ENCODE measurements around the gene SLC45A3. TPM values are rescaled to one million over a fixed set of nuclear protein-coding genes. Genes with fewer than 3 reads are reported as not detected.

The SLC45A3 gene
- total RNA-seq, 4 donors from 2014 or later = 0.66 to 3.2 (median 1.3) TPM; not detected in 1

DNA sequence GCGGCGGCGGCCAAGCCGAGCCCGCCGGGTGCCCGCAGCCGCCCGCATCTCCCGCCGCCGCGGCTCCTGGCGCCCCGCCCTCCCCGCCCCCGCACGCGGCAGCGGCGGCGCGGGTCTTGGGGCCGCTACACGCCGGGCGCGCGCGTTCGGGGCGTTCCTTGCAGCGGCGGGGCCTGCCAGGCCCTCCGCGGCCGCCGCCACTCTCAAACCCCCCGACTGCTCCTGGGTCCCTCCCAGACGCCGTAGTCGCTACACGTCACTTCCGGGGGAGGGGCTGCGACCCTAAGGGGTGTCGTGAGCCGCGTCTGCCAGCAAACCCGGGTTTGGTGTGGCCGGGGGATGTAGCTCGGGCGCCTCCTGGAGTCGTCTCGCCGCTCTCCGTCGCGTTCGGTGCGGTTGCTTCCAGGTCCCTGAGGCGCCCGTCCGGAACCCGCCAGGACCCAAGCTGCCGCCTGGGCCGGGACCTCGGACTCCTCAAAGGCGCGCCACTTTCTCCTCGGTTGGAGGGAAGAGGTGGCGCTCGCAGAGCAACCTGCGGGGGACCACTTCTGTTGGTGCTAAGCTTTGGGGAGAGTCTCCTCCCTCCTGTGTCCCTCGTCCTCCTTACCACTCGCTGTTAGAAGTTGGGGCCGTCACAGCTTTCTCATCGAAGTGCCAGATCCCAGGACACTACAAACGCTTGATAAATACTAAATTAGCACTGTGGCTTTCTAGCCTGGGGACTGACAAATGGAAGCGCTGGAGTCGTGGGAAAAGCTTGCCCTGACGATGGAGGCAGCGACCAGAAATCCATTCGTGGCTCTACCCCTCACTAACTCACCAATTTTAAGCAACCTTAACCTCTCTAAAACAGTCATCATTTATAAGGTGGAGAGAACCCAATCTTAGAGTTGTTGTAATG is 48.3 kb downstream of the SLC45A3 start, which contains the start of gene ELK4:
Gene ELK4 (minus strand): TSS at position 244 of the 901 bp plus-strand sequence. CDS start 8,129 bp downstream, outside the sequence.
- TF ChIP-seq, protein P1, sequence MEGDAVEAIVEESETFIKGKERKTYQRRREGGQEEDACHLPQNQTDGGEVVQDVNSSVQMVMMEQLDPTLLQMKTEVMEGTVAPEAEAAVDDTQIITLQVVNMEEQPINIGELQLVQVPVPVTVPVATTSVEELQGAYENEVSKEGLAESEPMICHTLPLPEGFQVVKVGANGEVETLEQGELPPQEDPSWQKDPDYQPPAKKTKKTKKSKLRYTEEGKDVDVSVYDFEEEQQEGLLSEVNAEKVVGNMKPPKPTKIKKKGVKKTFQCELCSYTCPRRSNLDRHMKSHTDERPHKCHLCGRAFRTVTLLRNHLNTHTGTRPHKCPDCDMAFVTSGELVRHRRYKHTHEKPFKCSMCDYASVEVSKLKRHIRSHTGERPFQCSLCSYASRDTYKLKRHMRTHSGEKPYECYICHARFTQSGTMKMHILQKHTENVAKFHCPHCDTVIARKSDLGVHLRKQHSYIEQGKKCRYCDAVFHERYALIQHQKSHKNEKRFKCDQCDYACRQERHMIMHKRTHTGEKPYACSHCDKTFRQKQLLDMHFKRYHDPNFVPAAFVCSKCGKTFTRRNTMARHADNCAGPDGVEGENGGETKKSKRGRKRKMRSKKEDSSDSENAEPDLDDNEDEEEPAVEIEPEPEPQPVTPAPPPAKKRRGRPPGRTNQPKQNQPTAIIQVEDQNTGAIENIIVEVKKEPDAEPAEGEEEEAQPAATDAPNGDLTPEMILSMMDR (IDR thresholded peaks at IDR 0.05; ENCODE audit: low read depth) = no peak

DNA sequence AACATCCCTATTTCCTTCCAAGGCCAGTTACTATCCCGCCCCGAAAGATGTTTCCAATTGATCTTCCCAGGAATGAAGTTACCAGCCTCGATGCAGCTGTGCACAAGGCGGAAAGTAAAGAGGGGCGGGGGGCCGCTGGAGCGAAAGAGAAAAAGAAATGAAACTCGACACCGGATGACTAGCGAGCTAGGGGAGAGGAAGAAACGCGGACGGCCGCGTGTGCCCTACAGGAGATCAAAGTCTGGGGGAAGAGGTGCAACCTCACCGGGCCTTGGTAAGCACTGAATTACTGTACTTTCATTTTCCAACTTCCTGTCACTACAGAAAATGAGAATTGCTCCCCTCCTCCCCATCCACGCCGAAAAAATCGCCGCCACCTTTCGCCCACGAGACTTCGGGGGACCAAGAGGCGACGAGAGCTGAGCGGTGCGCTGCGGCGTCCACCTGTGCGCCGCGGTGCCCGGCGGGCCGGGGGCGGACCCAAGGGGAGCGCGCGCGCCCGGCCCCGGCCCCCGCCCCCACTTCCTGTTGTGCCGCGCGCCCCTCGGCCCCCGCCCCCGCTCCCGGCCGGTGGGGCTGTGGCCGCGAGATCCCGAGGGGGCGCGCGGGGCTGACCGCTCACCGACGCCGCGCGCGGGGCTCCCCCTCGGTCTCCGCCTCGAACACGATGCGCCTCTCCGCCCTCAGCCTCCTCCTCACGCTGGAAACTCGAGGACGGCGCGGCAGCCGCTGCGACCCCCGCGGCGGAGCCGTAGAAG is 49.1 kb downstream of the SLC45A3 start:
- TF ChIP-seq, protein P1 (IDR thresholded peaks at IDR 0.05; ENCODE audit: low read depth) = no peak

DNA sequence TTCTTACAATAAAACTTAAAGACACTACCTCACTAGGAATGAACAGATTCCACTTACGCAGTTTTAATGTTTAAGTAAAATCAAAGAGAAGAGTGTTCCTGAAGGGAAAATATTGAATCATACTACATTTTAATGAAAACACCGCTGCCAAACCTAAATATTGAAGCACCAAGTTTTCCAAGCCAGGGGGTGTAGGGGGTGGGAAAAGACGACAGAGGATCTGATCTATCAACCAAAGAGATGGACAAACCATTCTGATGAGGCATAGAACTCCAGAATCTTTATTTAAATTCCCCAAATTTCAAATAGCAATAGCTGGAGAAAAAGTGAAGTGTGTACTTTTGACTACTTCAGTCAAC is 49.7 kb downstream of the SLC45A3 start:
- TF ChIP-seq, protein P1 (IDR thresholded peaks at IDR 0.05; ENCODE audit: low read depth) = no peak

DNA sequence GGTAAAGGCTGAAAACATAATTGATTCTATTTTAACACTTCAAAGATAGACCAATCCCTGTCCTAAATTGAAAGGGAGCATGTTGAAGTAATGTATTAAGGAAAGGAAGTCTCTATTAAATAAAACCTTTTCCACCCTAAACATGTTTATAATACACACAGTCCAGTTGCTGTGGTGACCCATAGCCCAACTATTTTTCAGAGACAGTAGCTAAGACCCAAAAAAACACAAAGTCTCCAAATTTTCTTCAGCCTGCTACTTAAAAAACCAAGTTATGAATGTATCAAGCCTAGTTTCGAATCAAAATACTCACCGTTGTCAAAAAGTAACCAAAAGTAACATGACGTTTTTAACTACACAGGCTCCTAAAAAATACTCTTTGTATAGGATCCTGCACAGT is 50.1 kb downstream of the SLC45A3 start:
- TF ChIP-seq, protein P1 (IDR thresholded peaks at IDR 0.05; ENCODE audit: low read depth) = no peak

DNA sequence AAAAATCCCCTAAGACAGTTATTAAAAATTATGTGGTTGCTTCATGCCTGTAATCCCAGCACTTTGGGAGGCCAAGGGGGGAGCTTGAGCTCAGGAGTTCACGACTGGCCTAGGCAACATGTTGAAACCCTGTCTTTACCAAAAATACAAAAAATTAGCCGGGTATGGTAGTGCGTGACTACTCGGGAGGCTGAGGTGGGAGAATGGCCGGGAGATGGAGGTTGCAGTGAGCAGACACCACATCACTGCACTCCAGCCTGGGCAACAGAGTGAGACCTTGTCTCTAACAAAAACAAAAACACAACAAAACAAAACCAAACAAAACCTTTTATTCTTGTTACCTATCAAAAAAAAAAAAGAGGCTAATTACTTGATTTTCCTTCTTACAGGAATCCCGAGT is 50.6 kb downstream of the SLC45A3 start:
- TF ChIP-seq, protein P1 (IDR thresholded peaks at IDR 0.05; ENCODE audit: low read depth) = no peak

DNA sequence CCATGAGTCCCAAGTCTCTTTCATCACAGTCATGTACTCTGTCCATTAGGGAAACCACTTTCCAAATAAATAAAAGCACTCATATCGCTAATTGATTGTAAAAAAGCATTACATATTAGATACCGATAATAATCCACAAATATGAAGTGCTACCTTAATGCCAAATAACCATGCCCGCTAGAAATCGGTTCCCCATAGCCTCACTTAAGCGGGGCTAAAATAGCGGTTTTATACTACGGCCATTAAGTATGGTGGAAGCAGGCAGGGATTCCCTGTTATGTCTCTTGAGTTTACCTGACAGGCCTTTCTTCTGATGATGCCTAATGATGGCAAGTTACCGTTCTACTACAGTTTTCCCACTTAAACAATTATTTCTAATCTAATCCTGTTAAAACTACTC is 52.4 kb downstream of the SLC45A3 start:
- TF ChIP-seq, protein P1 (IDR thresholded peaks at IDR 0.05; ENCODE audit: low read depth) = no peak

DNA sequence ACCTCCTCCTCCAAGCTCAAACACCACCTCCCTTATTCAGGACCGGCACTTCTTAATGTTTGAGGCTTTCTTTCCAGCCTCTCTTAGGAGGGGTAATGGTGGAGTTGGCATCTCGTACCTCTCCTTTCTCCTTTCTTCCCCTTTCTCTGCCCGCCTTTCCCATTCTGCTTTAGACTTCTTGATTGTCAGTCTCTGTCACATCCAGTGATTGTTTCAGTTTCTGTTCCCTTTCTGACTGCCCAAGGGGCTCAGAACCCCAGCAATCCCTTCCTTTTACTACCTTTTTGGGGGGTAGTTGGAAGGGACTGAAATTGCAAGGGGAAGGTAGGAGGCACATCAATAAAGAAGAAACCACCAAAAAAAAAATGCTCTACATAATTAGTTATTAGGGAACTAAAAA is 54.1 kb downstream of the SLC45A3 start:
- TF ChIP-seq, protein P1 (IDR thresholded peaks at IDR 0.05; ENCODE audit: low read depth) = no peak

All from subcutaneous adipose tissue (tissue), 4 donors.